Left lung (tissue), 10 donors: ENCODE measurements around the gene DOCK3. TPM values are rescaled to one million over a fixed set of nuclear protein-coding genes. Genes with fewer than 3 reads are reported as not detected.
A peak's percentile ranks its signal among the peaks of the same experiment; 100 is the strongest.
"Not testable (repeated sequence)": the region's sequence is repeated elsewhere in the genome, so short reads cannot be mapped to it uniquely, and the experiment has no call there.

Experiments
- ATAC-seq: fragments of 200-7000 bp; cut with Tn5 transposase; one replicate; pipeline ENCODE4 v1.9.1; 2020; ENCODE audit warnings: moderate library complexity
- DNase-seq, 4 donors: peaks; one replicate each; pipeline ENCODE4 v3.0.0-alpha.2; 2013 to 2020
- H3K27ac ChIP-seq, 2 donors: fragments of 200-600 bp; sonication (generic) in 1 of 2; one replicate each; pipeline versions ENCODE4 v1.5.0 to v1.8.0; 2020 to 2021
- H3K27me3 ChIP-seq, 2 donors: fragments of 200-600 bp; sonication (generic) in 1 of 2; one replicate each; pipeline versions ENCODE4 v1.5.0 to v1.8.0; 2020 to 2021
- H3K36me3 ChIP-seq, 2 donors: fragments of 200-600 bp; sonication (generic) in 1 of 2; one replicate each; pipeline versions ENCODE4 v1.5.0 to v1.8.0; 2020 to 2021
- H3K4me1 ChIP-seq, 2 donors: fragments of 200-600 bp; one replicate each; pipeline ENCODE4 v1.8.0; 2021
- H3K4me3 ChIP-seq, 2 donors: fragments of 200-600 bp; sonication (generic) in 1 of 2; one replicate each; pipeline versions ENCODE4 v1.5.0 to v1.8.0; 2020 to 2021; ENCODE audit warnings: mild to moderate bottlenecking in 1 of 2
- H3K9me3 ChIP-seq, 2 donors: fragments of 200-600 bp; sonication (generic) in 1 of 2; one replicate each; pipeline versions ENCODE4 v1.5.0 to v1.8.0; 2020 to 2021
- intact Hi-C, 2 donors: fragments of 100-400 bp; cut with DNase I; formaldehyde crosslinking; loops; one replicate each; pipeline versions ENCODE4 v1.11.2 to v1.14.2; 2022
- polyA plus RNA-seq, 6 donors: library from polyadenylated mRNA; unstranded; fragments of 120-200 nt; gene quantifications; one replicate each; pipeline ENCODE4 v1.2.1, GENCODE V29; 2013; ENCODE audit not compliant: insufficient read length in 6 of 6
- total RNA-seq, 2 donors: library from RNA; stranded (reverse); fragmentation: NEBNext Ultra II Directional; extraction: Animal tissue kit (Norgen Biotek cat#: 25700); gene quantifications; one replicate each; pipeline ENCODE4 v1.2.1, GENCODE V29; 2021
- TF ChIP-seq, protein P1 (sequence below), 2 donors: fragments of 200-600 bp; sonication (generic) in 1 of 2; IDR thresholded peaks; one replicate each; pipeline versions ENCODE4 v1.5.0 to v1.8.0; 2021; ENCODE audit warnings: antibody characterized with exemption in 2 of 2
- donor health status: DM: no; HTN: yes; CAD: no.
- donor health status: DM: no; HTN: no; CAD: no.

The DOCK3 gene
- total and polyA plus RNA-seq, 8 donors = 0.34 to 2.2 (median 1.8) TPM

DNA sequence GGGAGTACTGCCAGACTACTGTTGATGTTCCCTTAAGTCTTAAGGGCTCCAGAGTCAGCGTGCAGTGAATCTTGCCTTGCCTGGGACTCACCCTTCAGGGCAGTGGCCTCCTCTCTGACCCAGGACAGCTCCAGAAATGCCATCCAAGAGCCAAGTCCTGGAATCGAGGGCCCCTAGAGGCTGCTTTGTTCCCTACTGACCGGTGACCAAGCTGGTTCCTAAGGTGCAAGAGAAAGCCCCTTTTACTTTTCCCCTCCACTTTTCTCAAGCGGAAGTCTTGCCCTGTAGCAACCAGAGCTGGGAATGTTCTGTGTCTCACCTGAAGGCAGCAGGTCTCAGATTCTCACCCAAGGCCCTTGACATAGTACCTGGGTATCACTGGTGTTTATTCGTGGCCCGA is 238.0 kb downstream of the DOCK3 start:
- H3K4me1 ChIP-seq = no peaks in the 10 kb centered on the region
- ATAC-seq (no peak), DNase-seq (no peak)
- no peak overlapping the region for H3K4me3 ChIP-seq
- no peaks in the 10 kb centered on the region for H3K27me3 ChIP-seq
- TF ChIP-seq, protein P1, sequence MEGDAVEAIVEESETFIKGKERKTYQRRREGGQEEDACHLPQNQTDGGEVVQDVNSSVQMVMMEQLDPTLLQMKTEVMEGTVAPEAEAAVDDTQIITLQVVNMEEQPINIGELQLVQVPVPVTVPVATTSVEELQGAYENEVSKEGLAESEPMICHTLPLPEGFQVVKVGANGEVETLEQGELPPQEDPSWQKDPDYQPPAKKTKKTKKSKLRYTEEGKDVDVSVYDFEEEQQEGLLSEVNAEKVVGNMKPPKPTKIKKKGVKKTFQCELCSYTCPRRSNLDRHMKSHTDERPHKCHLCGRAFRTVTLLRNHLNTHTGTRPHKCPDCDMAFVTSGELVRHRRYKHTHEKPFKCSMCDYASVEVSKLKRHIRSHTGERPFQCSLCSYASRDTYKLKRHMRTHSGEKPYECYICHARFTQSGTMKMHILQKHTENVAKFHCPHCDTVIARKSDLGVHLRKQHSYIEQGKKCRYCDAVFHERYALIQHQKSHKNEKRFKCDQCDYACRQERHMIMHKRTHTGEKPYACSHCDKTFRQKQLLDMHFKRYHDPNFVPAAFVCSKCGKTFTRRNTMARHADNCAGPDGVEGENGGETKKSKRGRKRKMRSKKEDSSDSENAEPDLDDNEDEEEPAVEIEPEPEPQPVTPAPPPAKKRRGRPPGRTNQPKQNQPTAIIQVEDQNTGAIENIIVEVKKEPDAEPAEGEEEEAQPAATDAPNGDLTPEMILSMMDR (IDR thresholded peaks at IDR 0.05) = no peak
- intact Hi-C loops = no loop called here
- H3K36me3 ChIP-seq = no peaks in the 10 kb centered on the region
- H3K27ac ChIP-seq = no peak overlapping the region
- H3K9me3 ChIP-seq = no peaks in the 10 kb centered on the region

DNA sequence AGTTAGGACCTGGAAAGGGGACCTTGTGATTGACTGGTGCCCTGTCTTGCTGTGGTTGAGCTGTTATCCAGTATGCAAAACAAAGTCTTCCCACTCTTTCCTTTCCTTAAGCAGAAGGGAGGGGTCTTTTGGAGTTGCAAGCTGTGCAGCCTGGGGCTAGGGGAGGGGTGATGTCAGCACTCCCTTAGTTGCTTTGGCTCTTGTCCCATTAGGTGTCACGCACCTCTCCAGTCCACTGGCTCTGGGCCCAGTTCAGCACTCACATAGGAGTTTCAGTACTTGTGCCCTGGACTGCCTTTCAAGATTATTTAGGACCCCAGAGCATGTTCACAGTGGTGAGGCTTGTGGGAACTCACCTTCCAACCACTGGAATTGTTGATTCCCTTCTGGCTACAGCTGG is 238.5 kb downstream of the DOCK3 start:
- DNase-seq (peak in 2 of 4 donors; percentile 16 to 57), ATAC-seq (peak; percentile 49)
- H3K27ac ChIP-seq = no peak overlapping the region
- intact Hi-C loops = no loop called here
- H3K4me1 ChIP-seq = no peaks in the 10 kb centered on the region
- TF ChIP-seq, protein P1 (IDR thresholded peaks at IDR 0.05) = no peak
- H3K27me3 ChIP-seq = no peaks in the 10 kb centered on the region
- H3K36me3 ChIP-seq = no peaks in the 10 kb centered on the region
- peaks cover 0 to 2% of the 10 kb centered on the region in 2 donors for H3K9me3 ChIP-seq
- no peak overlapping the region for H3K4me3 ChIP-seq

DNA sequence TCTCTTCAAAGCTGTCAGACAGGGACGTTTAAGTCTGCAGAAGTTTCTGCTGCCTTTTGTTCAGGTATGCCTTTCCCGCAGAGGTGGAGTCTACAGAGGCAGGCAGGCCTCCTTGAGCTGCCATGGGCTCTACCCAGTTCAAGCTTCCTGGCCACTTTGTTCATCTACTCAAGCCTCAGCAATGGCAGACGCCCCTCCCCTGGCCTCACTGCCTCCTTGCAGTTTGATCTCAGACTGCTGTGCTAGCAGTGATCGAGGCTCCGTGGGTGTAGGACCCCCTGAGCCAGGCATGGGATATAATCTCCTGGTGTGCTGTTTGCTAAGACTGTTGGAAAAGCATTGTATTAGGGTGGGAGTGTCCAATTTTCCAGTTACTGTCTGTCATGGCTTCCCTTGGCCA is 247.3 kb downstream of the DOCK3 start:
- intact Hi-C loops, H3K27ac ChIP-seq, ATAC-seq, H3K4me1 ChIP-seq, H3K9me3 ChIP-seq, H3K36me3 ChIP-seq, H3K27me3 ChIP-seq, H3K4me3 ChIP-seq: not testable (repeated sequence)
- DNase-seq = peak in 1 of 4 donors; percentile 38

DNA sequence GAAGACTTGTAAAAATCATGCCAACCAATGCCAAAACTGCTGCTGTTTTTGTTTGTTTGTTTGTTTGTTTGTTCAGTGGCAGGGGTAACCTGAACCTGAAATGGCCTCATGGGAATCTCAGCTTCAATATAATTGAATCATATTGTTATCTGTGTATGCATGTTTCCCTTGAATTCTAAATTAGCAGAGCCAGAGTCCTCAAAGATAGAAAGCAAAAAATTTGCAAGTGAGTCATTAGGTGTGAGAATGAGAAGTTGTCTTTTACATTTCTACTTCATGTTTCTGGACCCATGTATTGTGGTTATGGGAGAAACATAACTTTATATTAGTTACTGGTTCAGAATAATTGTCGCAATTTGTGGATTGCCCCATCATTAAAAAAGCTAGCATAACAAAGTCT is 249.2 kb downstream of the DOCK3 start:
- H3K27ac ChIP-seq = no peak overlapping the region
- no peak for DNase-seq
- TF ChIP-seq, protein P1 (IDR thresholded peaks at IDR 0.05) = no peak

DNA sequence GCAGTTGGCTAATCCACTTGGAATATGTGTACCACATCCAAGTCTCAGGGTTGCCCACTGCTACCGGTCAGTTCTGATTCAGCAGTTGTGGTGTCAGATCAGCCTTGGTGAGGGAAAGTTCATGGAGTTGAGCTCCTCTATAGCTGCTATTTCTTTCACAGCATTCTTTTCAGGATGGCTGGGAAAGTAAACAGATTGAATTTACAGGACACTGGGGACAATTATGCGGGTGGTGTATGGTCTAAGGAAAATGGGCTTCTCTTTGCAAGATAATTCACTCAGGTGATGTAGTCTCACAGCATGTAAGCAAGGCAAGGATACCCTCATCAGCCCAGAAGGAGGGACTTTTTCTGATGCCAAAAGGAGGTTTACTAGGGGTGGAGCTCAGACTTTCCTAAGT is 249.9 kb downstream of the DOCK3 start:
- intact Hi-C loops = no loop called here
- TF ChIP-seq, protein P1 (IDR thresholded peaks at IDR 0.05) = no peak
- ATAC-seq = no peak
- Histone ChIP-seq H3K4me1 (no peaks in the 10 kb centered on the region), H3K36me3 (no peaks in the 10 kb centered on the region), H3K4me3 (no peak overlapping the region), H3K9me3 (no peaks in the 10 kb centered on the region), H3K27ac (no peak overlapping the region), H3K27me3 (no peaks in the 10 kb centered on the region)
- DNase-seq = no peak

More for the DNA sequence above, 249.2 kb downstream of the DOCK3 start:
- no peaks in the 10 kb centered on the region for H3K27me3 ChIP-seq
- H3K4me3 ChIP-seq = no peak overlapping the region
- intact Hi-C loops = no loop called here
- H3K4me1 ChIP-seq = no peaks in the 10 kb centered on the region
- no peak for ATAC-seq
- H3K9me3 ChIP-seq = peaks cover 0 to 6% of the 10 kb centered on the region in 2 donors
- no peaks in the 10 kb centered on the region for H3K36me3 ChIP-seq

DNA sequence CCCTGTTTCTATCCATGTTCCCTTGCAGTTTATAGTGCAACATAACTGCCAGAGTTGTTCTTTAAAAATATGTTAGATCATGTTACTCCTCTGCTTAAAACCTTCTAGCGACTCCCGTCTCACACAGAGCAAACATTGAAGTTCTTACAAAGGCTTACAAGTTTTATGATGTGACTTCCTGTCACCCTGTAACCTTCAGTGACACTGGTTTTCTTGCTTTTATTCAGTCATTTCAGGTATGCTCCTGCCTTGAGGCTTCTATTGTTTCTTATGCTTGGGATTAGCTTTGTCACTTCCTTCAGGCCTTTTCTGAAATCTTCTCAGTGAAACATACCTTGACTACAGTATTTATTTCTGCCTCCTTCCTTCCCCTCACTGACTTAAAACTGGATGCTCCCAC is 252.1 kb downstream of the DOCK3 start:
- intact Hi-C loops = no loop called here
- Histone ChIP-seq H3K27ac (no peak overlapping the region), H3K9me3 (no peaks in the 10 kb centered on the region), H3K36me3 (no peaks in the 10 kb centered on the region), H3K4me3 (no peak overlapping the region), H3K4me1 (no peaks in the 10 kb centered on the region), H3K27me3 (peaks cover 0 to 7% of the 10 kb centered on the region in 2 donors)
- no peak for ATAC-seq
- TF ChIP-seq, protein P1 (IDR thresholded peaks at IDR 0.05) = no peak
- no peak for DNase-seq
